NCI-H1105 treated with DMSO at 0.1 percent for 48 hours (cell line): Measurements from ENCODE around the gene ZNF101.

Experiments
- DNase-seq: peaks from one replicate; lab custom pipeline; 2025; lab: John Stamatoyannopoulos, UW

ZNF101 gene

DNA sequence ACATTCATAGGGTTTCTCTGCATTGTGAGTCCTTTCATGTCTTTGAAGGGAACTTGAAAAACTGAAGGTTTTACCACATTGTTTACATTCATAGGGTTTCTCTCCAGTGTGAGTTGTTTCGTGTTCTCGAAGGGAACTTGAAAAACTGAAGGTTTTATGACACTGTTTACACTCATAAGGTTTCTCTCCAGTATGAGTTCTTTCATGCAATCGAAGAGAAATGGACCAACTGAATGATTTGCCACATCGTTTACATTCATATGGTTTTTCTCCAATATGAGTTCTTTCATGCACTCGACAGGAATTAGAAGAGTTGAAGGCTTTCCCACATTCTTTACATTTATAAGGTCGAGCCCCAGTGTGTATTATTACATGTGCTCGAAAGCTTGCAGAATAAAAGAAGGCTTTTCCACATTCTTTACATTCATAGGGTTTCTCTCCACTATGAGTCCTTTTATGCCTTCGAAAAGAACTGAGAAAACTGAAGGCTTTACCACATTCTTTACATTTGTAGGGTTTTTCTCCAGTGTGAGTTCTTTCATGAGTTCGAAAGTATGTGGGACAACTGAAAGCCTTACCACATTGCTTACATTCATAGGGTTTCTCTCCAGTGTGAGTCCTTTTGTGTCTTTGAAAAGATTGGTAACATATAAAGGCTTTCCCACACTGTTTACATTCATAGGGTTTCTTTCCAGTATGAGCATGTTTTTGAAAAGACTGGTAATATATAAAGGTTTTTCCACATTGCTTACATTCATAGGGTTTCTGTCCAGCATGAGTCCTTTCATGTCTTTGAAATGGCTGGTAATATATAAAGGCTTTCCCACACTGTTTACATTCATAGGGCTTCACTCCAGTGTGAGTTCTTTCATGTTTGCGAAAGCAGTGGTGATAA is 43.5 kb downstream of the ZNF101 start:
- DNase-seq: no peak

DNA sequence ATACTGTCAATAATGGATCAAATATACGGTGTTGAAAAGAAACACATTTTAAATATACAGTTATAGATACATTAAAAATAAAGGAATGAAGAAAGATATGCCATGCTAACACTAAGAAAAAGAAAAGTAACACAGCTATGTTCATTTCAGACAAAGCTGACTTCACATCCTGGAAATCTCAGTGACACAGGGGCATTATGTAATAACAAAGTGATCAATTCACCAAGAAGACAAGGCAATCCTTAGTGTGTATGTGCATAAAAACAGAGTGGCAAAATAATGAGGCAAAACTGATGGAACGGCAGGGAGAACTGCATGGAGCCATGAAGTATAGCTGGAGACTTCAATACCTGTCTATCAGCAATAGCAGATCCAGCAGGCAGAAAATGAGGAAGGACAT is 51.2 kb downstream of the ZNF101 start:
- DNase-seq: no peak

- no peak for DNase-seq
Observed at GRCh38 chr19:19721896-19722295, 53.3 kb downstream of the ZNF101 start.

DNA sequence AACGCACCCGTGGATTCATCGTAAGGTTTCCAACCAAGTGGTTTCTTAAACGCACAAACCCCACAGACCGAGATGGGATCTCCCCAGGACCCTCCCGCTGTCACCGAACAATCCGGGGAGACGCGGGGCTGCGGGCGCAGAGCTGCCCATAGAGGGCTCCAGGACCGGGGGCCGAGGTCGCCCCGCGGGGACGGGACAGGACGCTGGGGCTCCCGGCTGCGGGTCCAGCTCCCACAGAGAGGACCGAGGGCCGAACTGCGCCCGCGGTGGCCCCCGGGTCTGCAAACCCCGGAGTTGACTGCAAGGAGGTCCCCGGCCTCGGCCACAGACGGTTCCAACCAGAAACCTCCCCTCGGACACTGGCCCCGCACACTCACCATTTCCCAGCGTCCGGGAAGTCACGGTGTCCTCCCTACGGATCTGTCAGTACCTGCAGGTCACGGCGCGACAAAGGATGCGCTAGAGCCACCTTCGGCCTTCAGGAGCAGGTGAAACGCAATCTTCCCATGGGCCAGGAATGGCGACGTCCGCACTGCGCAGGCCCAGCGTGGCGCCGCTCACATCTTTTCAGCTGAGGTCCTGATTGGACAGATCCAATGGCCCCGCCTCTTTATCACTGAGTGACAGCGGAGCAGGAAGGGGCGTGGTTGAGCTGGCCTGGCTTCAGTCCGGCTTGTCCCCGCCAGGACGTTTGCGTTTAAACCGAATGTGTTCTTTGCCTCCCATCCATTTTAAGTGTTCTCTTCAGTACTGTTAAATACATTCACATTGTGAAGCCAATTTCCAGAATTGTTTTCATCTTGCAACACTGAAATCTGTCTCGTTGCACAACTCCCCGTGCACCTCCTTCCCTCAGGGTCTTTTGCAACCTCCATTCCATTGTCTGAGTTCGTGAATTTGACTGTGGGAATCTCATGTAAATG is 64.2 kb downstream of the ZNF101 start, which contains the start of gene ZNF14:
TSS of gene ZNF14 (minus strand) at position 534 of the 923 bp plus-strand sequence. CDS start at position 380, 154 bp downstream.
- DNase-seq: peak; percentile 96
